Keratinocyte (primary cell): ENCODE measurements around the gene MICA. TPM values are rescaled to one million over a fixed set of nuclear protein-coding genes. Genes with fewer than 3 reads are reported as not detected.
"Not testable (repeated sequence)": the region's sequence is repeated elsewhere in the genome, so short reads cannot be mapped to it uniquely, and the experiment has no call there.

Source experiments
- DNase-seq: peaks from one replicate; pipeline ENCODE4 v3.0.0-alpha.2; 2011; ENCODE audit warnings: low read depth, missing footprints, low spot score
- FAIRE-seq: peaks from 2 replicates; lab custom pipeline; 2011; peaks lifted over from hg19 to GRCh38; lab: Jason Lieb, UNC
- H2AFZ ChIP-seq: 2 replicates; pipeline ENCODE4 v1.6.0; 2012; ENCODE audit warnings: low read length, control low read depth, inconsistent platforms; ENCODE audit not compliant: control insufficient read depth
- H3K27ac ChIP-seq: 2 replicates; pipeline ENCODE4 v1.5.1; 2011; ENCODE audit warnings: low read length; ENCODE audit not compliant: control insufficient read depth, insufficient read depth
- H3K27me3 ChIP-seq: 3 replicates; pipeline ENCODE4 v1.6.0; 2011; ENCODE audit warnings: low read length; ENCODE audit not compliant: control insufficient read depth, insufficient read depth; ENCODE audit errors: extremely low read depth
- H3K36me3 ChIP-seq, 2 experiments: 2 replicates in 1 of 2; 3 replicates in 1 of 2; pipeline ENCODE4 v1.5.1; 2011; ENCODE audit warnings: low read length in 2 of 2, mild to moderate bottlenecking in 1 of 2; ENCODE audit not compliant: control insufficient read depth in 2 of 2, insufficient read depth in 2 of 2; ENCODE audit errors: extremely low read depth in 1 of 2
- H3K4me1 ChIP-seq: 3 replicates; pipeline ENCODE4 v1.5.1; 2011; ENCODE audit warnings: low read length; ENCODE audit not compliant: control insufficient read depth, insufficient read depth; ENCODE audit errors: extremely low read depth
- H3K4me2 ChIP-seq: 3 replicates; pipeline ENCODE4 v1.6.0; 2011; ENCODE audit warnings: low read depth, low read length; ENCODE audit not compliant: control insufficient read depth, insufficient read depth; ENCODE audit errors: extremely low read depth
- H3K4me3 ChIP-seq, 3 experiments: fragments of 200-600 bp in 1 of 3; sonication (generic) in 1 of 3; 2 replicates in 2 of 3; 3 replicates in 1 of 3; pipeline ENCODE4 v1.5.1; 2011 to 2016; ENCODE audit warnings: low read length in 3 of 3, mild to moderate bottlenecking in 3 of 3, control low read depth in 2 of 3, inconsistent platforms in 1 of 3, low read depth in 1 of 3, mixed read lengths in 1 of 3, mixed run types in 1 of 3, moderate library complexity in 1 of 3; ENCODE audit not compliant: control insufficient read depth in 2 of 3, insufficient read depth in 2 of 3; ENCODE audit errors: extremely low read depth in 1 of 3
- H3K79me2 ChIP-seq: 2 replicates; pipeline ENCODE4 v1.6.0; 2012; ENCODE audit warnings: low read length; ENCODE audit not compliant: control insufficient read depth, insufficient read depth
- H3K9ac ChIP-seq: 3 replicates; pipeline ENCODE4 v1.6.0; 2011; ENCODE audit warnings: low read length; ENCODE audit not compliant: control insufficient read depth, insufficient read depth; ENCODE audit errors: extremely low read depth
- H3K9me1 ChIP-seq: 3 replicates; pipeline ENCODE4 v1.6.0; 2011; ENCODE audit warnings: low read length; ENCODE audit not compliant: control insufficient read depth, insufficient read depth; ENCODE audit errors: extremely low read depth
- H3K9me3 ChIP-seq: 2 replicates; pipeline ENCODE4 v1.5.1; 2012; ENCODE audit warnings: low read depth, low read length; ENCODE audit not compliant: control insufficient read depth
- H4K20me1 ChIP-seq: 3 replicates; pipeline ENCODE4 v1.6.0; 2011; ENCODE audit warnings: low read length; ENCODE audit not compliant: control insufficient read depth, insufficient read depth; ENCODE audit errors: extremely low read depth
- CTCF ChIP-seq, 3 experiments: IDR thresholded peaks in 1 of 3; conservative IDR thresholded peaks in 1 of 3; optimal IDR thresholded peaks in 1 of 3; 2 replicates in 2 of 3; 3 replicates in 1 of 3; pipeline versions ENCODE3 to v1.5.1; 2011; ENCODE audit warnings: low read length in 3 of 3, mild to moderate bottlenecking in 3 of 3, moderate library complexity in 2 of 3, control low read depth in 1 of 3, inconsistent platforms in 1 of 3; ENCODE audit not compliant: insufficient read depth in 2 of 3; ENCODE audit errors: extremely low read depth in 1 of 3
- EZH2 ChIP-seq: IDR thresholded peaks from one replicate; pipeline ENCODE4 v1.6.1; 2012; ENCODE audit warnings: inconsistent platforms, mild to moderate bottlenecking, low read length, moderate library complexity
- dilution Hi-C: fragments of 300-500 bp; cut with MboI; formaldehyde crosslinking; loops from one replicate; pipeline ENCODE4 v1.7.0; 2020; ENCODE audit warnings: low sequenced_read_pairs; ENCODE audit not compliant: extremely low pct_ligation_motif_present
- polyA plus RNA-seq, 5 experiments: library from polyadenylated mRNA; depleted of rRNA in 3 of 5; stranded (reverse) in 3 of 5; stranded (forward) in 1 of 5; unstranded in 1 of 5; fragments of >200 nt; gene quantifications; 1 replicate in 1 of 5; 2 replicates in 3 of 5; 3 replicates in 1 of 5; pipeline versions ENCODE4 v1.2.1 to v1.2.3, GENCODE V29; 2011 to 2012; ENCODE audit warnings: missing spikeins in 2 of 5, low read depth in 1 of 5, low replicate concordance in 1 of 5

Gene MICA
- polyA plus RNA-seq, 1 donor (not counting 4 experiments of a cell fraction or from before 2014, with no cell fraction given): 59.9 TPM

- dilution Hi-C loops: no loop called here
- no peak overlapping the region for H3K9ac ChIP-seq
- no peak for FAIRE-seq
These were observed 16.4 kb upstream of the MICA start for GRCh38 chr6:31386977-31387376.

GRCh38 chr6:31388916-31389801, 14.2 kb upstream of the MICA start:
- H2AFZ ChIP-seq, H3K79me2 ChIP-seq, H3K4me3 ChIP-seq, H3K27ac ChIP-seq, H3K4me1 ChIP-seq, dilution Hi-C loops, H4K20me1 ChIP-seq, H3K4me2 ChIP-seq, H3K9ac ChIP-seq, H3K9me1 ChIP-seq, H3K9me3 ChIP-seq, H3K27me3 ChIP-seq, DNase-seq, H3K36me3 ChIP-seq: not testable (repeated sequence)
- FAIRE-seq: peak; percentile 82

More at GRCh38 chr6:31386977-31387376, 16.4 kb upstream of the MICA start:
- TF ChIP-seq CTCF (optimal IDR thresholded peaks at IDR 0.05 in 1 of 3, IDR thresholded peaks at IDR 0.05 in 1 of 3, conservative IDR thresholded peaks at IDR 0.05 in 1 of 3; ENCODE audit: extremely low read depth in 1 of 3, insufficient read depth in 2 of 3, low read length in 3 of 3) (no peak), EZH2 (no peak)
- Histone ChIP-seq H2AFZ (no peak overlapping the region), H3K79me2 (no peaks in the 10 kb centered on the region), H4K20me1 (no peaks in the 10 kb centered on the region), H3K27me3 (peaks cover 4% of the 10 kb centered on the region), H3K4me1 (peaks cover 3% of the 10 kb centered on the region), H3K4me3 (no peak overlapping the region), H3K4me2 (no peak overlapping the region), H3K36me3 (no peaks in the 10 kb centered on the region), H3K27ac (no peak overlapping the region), H3K9me1 (no peaks in the 10 kb centered on the region), H3K9me3 (no peaks in the 10 kb centered on the region)
- DNase-seq: no peak

GRCh38 chr6:31389802-31390132, 13.6 kb upstream of the MICA start:
- H2AFZ ChIP-seq, H3K4me2 ChIP-seq, H3K4me3 ChIP-seq, dilution Hi-C loops, H3K9me3 ChIP-seq, DNase-seq, H4K20me1 ChIP-seq, H3K27me3 ChIP-seq, H3K9ac ChIP-seq, H3K9me1 ChIP-seq, H3K79me2 ChIP-seq, FAIRE-seq, H3K36me3 ChIP-seq, H3K4me1 ChIP-seq, H3K27ac ChIP-seq: not testable (repeated sequence)
